PC-9 (cell line): ENCODE results near the gene AUTS2. TPM values are rescaled to one million over a fixed set of nuclear protein-coding genes. Genes with fewer than 3 reads are reported as not detected.

Source experiments
- BruUV-seq: library from RNA; stranded (reverse); fragments of 400-500 nt; replicated peaks from 2 replicates; lab custom pipeline; 2021; lab: Mats Ljungman, UMichigan
- CTCF ChIA-PET: fragments of 300-600 bp; sonication (Branson Sonifier 250); formaldehyde crosslinking; loops from one replicate; lab custom pipeline; 2022; ENCODE audit warnings: antibody characterized with exemption; lab: Charles Lee
- POLR2A ChIA-PET: fragments of 300-600 bp; sonication (Branson Sonifier 250); formaldehyde crosslinking; loops from one replicate; lab custom pipeline; 2022; ENCODE audit warnings: antibody characterized with exemption; ENCODE audit not compliant: unreplicated experiment; lab: Charles Lee
- DNase-seq, 2 experiments: peaks; one replicate each; pipeline versions ENCODE4 v3.0.0 to v3.0.0-alpha.2; 2015 to 2022; ENCODE audit warnings: mixed read lengths in 1 of 2
- H2AFZ ChIP-seq: fragments of 200-600 bp; sonication (generic); 2 replicates; pipeline ENCODE4 v1.8.1; 2017; ENCODE audit warnings: antibody characterized with exemption
- H3F3A ChIP-seq: fragments of 200-600 bp; sonication (generic); 2 replicates; pipeline ENCODE4 v1.8.1; 2017; ENCODE audit warnings: antibody characterized with exemption, mild to moderate bottlenecking, low read depth; ENCODE audit not compliant: insufficient read depth
- H3K27ac ChIP-seq: fragments of 200-600 bp; sonication (generic); 2 replicates; pipeline ENCODE4 v1.6.1; 2016; ENCODE audit warnings: mixed run types
- H3K27me3 ChIP-seq: fragments of 200-600 bp; sonication (generic); 2 replicates; pipeline ENCODE4 v1.6.1; 2016; ENCODE audit warnings: low read depth, mixed run types; ENCODE audit not compliant: insufficient read depth
- H3K36me3 ChIP-seq: fragments of 200-600 bp; sonication (generic); 2 replicates; pipeline ENCODE4 v1.6.1; 2016; ENCODE audit warnings: low read depth, mixed run types
- H3K4me1 ChIP-seq: fragments of 200-600 bp; sonication (generic); replicated peaks from 2 replicates; pipeline ENCODE4 v1.6.1; 2016; ENCODE audit warnings: mixed run types; ENCODE audit not compliant: insufficient read depth
- H3K4me2 ChIP-seq: fragments of 200-600 bp; sonication (generic); 2 replicates; pipeline ENCODE4 v1.6.1; 2017; ENCODE audit warnings: mixed run types
- H3K4me3 ChIP-seq: fragments of 200-600 bp; sonication (generic); 2 replicates; pipeline ENCODE4 v1.6.1; 2016; ENCODE audit warnings: mixed run types
- H3K79me2 ChIP-seq: fragments of 200-600 bp; sonication (generic); 2 replicates; pipeline ENCODE4 v1.6.1; 2017; ENCODE audit warnings: low read depth, mixed run types
- H3K9me2 ChIP-seq: fragments of 200-600 bp; sonication (generic); 2 replicates; pipeline ENCODE4 v1.8.1; 2017; ENCODE audit warnings: mild to moderate bottlenecking; ENCODE audit not compliant: insufficient read depth
- H3K9me3 ChIP-seq: fragments of 200-600 bp; sonication (generic); 2 replicates; pipeline ENCODE4 v1.8.1; 2016; ENCODE audit warnings: low read depth; ENCODE audit not compliant: insufficient read depth
- H4K20me1 ChIP-seq: fragments of 200-600 bp; sonication (generic); 2 replicates; pipeline ENCODE4 v1.8.1; 2017; ENCODE audit not compliant: insufficient read depth
- EZH2 ChIP-seq: fragments of 200-600 bp; sonication (generic); IDR thresholded peaks from 2 replicates; pipeline ENCODE4 v1.8.0; 2017; ENCODE audit warnings: antibody characterized with exemption, low read depth
- intact Hi-C: fragments of 100-400 bp; cut with micrococcal nuclease; formaldehyde crosslinking; loops from one replicate; pipeline ENCODE4 v1.10.0; 2022; ENCODE audit not compliant: unreplicated experiment
- total RNA-seq: library from RNA; stranded (reverse); gene quantifications from 2 replicates; pipeline ENCODE4 v1.2.3, GENCODE V29; 2021
- TF ChIP-seq, protein P1 (sequence below): fragments of 200-600 bp; sonication (generic); conservative IDR thresholded peaks from 2 replicates; pipeline ENCODE4 v1.6.1; 2017; ENCODE audit warnings: mixed run types, antibody characterized with exemption, mild to moderate bottlenecking, moderate library complexity

The AUTS2 gene
- total RNA-seq, 1 experiment from 2014 or later = not detected

DNA sequence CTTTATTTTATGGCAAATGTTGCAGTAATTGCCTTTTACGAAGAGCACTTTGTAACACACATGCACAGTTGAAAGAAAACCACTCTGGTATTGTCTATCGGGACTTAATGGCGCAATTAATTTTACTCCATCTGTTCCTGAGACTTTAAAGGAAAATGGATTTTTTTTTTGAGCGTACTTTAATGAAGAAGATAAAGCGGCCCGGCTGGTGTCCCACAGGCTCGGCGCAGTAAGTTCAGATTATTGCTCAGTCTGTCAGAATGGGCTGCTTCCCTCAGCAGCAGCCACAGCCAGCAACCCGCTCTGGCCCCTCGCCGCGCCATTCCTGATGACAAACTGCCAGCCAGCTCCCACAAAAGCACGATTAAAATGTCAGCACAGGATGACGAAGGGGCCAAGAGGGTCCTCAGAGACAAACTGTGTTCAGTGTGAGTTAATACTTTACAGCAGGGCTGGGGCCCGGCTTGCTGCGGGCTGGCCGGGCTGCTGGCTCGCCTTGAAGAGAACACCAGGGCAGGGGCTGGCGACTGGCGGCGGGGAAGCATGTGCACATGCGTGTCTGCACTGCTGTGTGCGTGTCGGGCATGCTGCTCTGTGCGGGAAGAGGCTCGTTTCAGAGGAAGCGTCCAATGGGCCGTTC is 1032.7 kb downstream of the AUTS2 start:
- ChIA-PET CTCF (no interaction called here), POLR2A (no interaction called here)
- no peak for DNase-seq
- Histone ChIP-seq H3K36me3 (no peaks in the 10 kb centered on the region), H3K4me1 (no peaks in the 10 kb centered on the region), H3K9me2 (no peaks in the 10 kb centered on the region), H3K79me2 (no peaks in the 10 kb centered on the region), H2AFZ (no peak overlapping the region), H4K20me1 (no peaks in the 10 kb centered on the region), H3K27me3 (peaks cover 52% of the 10 kb centered on the region), H3K9me3 (no peaks in the 10 kb centered on the region), H3K4me2 (no peak overlapping the region), H3F3A (no peaks in the 10 kb centered on the region), H3K27ac (no peak overlapping the region), H3K4me3 (no peak overlapping the region)
- no TSS peak for BruUV-seq
- TF ChIP-seq, protein P1, sequence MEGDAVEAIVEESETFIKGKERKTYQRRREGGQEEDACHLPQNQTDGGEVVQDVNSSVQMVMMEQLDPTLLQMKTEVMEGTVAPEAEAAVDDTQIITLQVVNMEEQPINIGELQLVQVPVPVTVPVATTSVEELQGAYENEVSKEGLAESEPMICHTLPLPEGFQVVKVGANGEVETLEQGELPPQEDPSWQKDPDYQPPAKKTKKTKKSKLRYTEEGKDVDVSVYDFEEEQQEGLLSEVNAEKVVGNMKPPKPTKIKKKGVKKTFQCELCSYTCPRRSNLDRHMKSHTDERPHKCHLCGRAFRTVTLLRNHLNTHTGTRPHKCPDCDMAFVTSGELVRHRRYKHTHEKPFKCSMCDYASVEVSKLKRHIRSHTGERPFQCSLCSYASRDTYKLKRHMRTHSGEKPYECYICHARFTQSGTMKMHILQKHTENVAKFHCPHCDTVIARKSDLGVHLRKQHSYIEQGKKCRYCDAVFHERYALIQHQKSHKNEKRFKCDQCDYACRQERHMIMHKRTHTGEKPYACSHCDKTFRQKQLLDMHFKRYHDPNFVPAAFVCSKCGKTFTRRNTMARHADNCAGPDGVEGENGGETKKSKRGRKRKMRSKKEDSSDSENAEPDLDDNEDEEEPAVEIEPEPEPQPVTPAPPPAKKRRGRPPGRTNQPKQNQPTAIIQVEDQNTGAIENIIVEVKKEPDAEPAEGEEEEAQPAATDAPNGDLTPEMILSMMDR = no peak
- TF ChIP-seq EZH2 = no peak
- intact Hi-C loops = no loop called here

DNA sequence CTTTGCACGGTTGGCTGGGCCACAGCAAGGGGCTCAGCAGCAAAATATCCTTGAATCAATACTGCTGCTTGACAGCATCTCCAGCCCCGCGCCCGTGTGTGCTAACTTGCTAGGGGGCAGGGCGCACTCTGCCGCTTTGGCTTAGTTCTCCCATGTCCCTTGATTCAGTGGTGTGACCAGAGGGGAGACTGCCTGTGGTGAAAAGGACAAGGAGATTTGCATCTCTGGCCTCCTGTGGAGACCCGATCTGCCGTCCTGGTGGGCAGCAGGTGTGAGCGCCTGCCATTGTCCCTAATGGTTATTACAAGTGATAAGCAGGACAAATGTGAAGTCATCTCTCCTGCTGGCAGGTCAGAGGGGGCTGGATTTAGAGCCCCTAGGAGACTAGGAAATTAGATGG is 1033.4 kb downstream of the AUTS2 start:
- H2AFZ ChIP-seq = no peak overlapping the region
- no peak for DNase-seq

DNA sequence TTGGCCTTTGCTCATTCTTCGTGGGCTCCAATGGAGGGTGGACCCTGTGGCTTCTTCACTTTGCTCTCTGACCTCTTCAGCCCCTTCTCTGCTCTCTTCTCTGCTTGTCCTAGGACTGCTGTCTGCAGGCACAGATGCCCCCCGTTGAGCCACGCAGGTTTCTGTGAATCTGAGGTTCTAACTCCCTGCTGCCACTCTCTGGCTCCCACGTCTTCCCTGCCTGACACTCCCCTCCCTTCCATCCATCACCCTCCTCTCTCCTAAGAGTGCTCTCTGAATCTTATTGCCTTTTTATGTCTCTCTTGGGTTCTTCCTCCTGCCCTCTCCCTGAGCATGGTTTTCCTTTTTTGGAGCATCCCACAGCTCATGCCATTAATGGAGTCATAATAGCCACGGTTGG is 1034.1 kb downstream of the AUTS2 start:
- ChIA-PET POLR2A (no interaction called here), CTCF (no interaction called here)
- no peak for DNase-seq
- Histone ChIP-seq H3F3A (no peaks in the 10 kb centered on the region), H3K79me2 (no peaks in the 10 kb centered on the region), H3K4me3 (no peak overlapping the region), H3K36me3 (no peaks in the 10 kb centered on the region), H3K9me3 (no peaks in the 10 kb centered on the region), H3K9me2 (no peaks in the 10 kb centered on the region), H3K27ac (no peak overlapping the region), H3K4me2 (no peak overlapping the region), H3K4me1 (no peaks in the 10 kb centered on the region), H4K20me1 (no peaks in the 10 kb centered on the region), H3K27me3 (peaks cover 54% of the 10 kb centered on the region), H2AFZ (no peak overlapping the region)
- TF ChIP-seq, protein P1 = no peak
- no peak for TF ChIP-seq EZH2
- BruUV-seq = no TSS peak
- intact Hi-C loops = no loop called here

More for the DNA sequence above, 1033.4 kb downstream of the AUTS2 start:
- Histone ChIP-seq H3K4me3 (no peak overlapping the region), H3K27me3 (peaks cover 52% of the 10 kb centered on the region), H3K36me3 (no peaks in the 10 kb centered on the region), H3K27ac (no peak overlapping the region), H3K4me1 (no peaks in the 10 kb centered on the region), H3K4me2 (no peak overlapping the region), H3K79me2 (no peaks in the 10 kb centered on the region), H3K9me3 (no peaks in the 10 kb centered on the region), H3F3A (no peaks in the 10 kb centered on the region), H3K9me2 (no peaks in the 10 kb centered on the region), H4K20me1 (no peaks in the 10 kb centered on the region)
- ChIA-PET CTCF (no interaction called here), POLR2A (no interaction called here)
- BruUV-seq = no TSS peak
- TF ChIP-seq EZH2 = no peak
- TF ChIP-seq, protein P1 = no peak
- intact Hi-C loops = no loop called here
